NCI-H748 (cell line): ENCODE measurements around the gene PSMD6.

Experiments
- DNase-seq: peaks from one replicate; lab custom pipeline; 2025; ENCODE audit not compliant: unreplicated experiment; lab: John Stamatoyannopoulos, UW

The PSMD6 gene

GRCh38 chr3:64046996-64047594, 23.8 kb upstream of the PSMD6 start:
- DNase-seq, result no peak

DNA sequence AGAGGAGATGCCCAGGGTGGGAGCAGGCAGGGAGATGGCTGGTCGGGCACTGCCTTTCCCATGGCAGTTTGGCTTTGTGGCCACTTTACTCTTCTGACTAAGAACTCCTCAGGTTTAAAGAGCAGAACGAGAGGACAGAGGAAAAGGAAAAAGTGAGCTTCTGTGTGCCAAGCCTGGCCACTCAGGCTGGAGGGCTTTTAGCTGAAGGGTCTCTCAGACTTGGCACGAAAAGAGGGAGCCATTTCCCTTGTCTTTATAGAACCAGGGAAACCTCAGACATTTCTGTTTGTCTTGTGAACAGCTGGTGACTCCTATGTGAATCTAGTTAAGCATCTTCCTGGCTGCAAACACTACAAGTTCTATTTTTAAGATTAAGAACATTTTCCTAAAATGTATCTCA, 23.3 kb upstream of the PSMD6 start:
- no peak for DNase-seq

DNA sequence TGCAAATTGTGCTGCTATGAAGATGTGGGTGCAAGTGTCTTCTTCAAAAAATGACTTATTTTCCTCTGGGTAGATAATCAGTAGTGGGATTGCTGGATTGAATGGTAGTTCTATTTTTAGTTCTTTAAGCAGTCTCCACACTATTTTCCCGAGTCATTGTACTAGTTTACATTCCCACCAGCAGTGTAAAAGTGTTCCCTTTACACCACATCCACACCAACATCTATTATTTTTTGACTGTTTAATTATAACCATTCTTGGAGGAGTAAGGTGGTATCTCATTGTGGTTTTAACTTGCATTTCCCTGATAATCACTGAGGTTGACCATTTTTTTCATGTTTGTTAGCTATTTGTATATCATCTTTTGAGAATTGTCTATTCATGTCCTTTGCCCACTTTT, 19.7 kb upstream of the PSMD6 start:
- no peak for DNase-seq

- no peak for DNase-seq
These were observed 16.9 kb upstream of the PSMD6 start for GRCh38 chr3:64039981-64040733.

DNA sequence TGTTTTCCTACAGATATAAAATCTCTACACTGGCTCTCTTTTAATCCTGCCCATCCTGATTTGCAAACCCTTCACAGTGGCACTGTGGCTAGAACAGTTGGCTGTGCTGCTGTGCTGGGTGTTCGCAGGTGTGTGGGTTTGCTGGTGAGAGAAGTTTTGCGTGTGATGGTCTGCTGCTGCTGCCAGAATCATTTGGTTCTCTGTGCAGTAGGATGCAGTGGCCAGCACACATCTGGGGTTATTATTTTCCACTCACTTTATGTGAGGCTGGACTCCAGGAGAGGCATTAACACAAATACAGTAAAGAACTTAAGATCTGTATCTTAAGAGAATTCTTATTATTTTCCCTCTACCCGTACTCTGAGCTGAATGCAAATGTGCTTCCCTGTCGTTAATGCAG, 16.0 kb upstream of the PSMD6 start:
- DNase-seq, result no peak

DNA sequence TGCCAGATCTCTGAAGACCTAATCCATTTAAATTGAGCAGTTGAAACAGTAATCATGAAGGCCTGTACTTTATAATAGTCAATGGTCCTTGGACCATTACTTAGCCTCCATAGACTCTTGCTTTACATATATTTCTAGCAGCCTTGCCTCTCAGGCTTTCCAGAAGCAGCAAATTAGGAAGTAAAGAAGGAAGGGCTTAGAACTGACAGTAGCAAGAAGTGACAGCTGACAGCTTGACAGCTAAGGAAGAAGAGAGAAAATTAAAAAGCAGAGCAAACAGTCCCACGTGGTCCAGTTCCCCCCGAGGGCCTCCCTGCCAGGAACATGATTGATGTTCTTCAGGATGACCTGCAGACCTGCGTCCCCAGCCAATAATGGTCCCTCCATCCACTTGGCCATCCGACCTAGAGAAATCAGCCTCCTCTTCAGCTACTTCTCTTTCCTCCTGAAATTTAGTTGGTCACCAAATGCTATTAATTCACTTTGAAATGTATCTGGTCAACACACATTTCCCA, 15.0 kb upstream of the PSMD6 start:
- no peak for DNase-seq

DNA sequence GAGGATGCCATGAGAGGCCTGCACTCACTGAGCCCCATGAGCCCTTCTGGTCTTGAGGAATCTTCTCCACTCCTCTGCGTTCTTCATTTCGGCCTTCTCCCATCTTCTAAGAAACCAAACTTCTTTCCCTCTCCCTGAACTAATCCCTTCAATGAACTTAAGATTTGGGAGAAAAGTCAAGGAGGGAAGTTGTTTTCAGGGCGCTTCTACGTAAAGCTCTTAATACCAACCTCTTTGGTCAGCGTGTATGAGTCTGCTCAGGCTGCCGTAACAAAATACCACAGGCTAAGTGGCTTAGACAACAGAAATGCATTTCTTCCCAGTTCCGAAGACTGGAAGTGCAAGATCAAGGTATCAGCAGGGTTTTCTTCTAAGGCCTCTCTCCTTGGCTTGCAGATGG, 13.8 kb upstream of the PSMD6 start:
- DNase-seq, result no peak

GRCh38 chr3:64033069-64033468, 9.8 kb upstream of the PSMD6 start:
- no peak for DNase-seq

DNA sequence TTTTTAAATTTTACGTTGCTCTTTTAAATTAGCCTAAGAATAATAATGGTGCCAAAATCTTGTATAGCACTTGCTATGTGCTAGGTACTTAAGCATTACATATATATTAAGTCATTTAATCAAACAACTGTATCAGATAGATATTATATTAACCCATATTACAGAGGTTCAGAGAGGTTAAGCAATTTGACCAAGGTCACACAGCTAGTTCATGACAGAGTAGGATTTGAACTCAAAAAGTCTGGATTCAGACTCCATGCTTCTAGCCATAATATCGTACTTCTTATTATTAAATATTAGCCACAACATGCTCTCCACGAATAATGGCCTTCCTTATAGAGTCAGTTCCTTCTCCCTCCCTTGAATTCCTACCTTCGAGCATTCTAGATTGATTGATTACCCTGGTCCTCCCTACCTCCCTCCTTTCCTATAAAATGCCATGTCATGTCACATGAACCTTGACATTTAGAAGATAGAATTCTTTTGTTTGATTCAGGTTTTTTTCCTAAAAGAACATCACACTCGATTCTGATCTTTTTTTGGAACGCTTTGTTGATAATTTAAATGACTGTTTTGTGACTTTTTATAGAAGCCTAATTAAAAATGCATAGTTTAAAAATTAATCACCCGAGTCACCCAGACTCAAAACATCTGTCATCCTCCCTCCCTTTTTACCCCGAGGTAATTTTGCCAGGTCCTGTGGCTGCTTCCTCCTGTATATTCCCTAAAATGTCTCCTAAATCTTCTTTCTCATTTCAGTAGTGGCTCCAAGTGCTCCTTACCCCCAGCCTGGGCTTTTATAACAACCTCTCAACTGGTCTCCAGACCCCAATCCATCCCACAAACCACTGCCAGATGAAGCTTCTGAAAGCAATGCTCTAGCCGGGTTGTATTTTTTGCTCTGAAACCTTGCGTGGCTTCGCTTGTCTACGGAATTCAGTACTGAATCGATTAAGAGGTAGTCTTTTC, 8.5 kb upstream of the PSMD6 start:
- no peak for DNase-seq

DNA sequence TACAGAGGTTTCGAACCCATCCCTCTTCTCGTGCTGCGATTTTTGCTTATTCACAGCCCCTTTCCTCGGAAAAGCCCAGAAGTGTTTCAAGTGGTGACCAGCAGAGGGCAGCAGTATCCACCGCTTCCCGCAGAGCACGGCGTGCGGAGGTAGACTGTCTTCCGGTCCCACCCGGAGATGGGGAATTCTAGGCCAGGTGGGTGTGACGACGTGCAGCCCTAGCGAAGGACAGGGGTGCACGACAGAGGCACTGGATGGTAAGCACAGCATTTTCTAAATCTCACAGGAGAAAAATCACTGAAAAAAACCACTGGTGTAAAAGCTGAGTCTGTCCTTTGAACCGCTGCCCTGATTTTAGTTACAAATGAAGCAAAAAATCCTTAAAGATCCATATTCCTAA, 7.4 kb upstream of the PSMD6 start:
- peak; percentile 85 for DNase-seq

- no peak for DNase-seq
These were observed 6.0 kb upstream of the PSMD6 start for GRCh38 chr3:64029287-64029686.

DNA sequence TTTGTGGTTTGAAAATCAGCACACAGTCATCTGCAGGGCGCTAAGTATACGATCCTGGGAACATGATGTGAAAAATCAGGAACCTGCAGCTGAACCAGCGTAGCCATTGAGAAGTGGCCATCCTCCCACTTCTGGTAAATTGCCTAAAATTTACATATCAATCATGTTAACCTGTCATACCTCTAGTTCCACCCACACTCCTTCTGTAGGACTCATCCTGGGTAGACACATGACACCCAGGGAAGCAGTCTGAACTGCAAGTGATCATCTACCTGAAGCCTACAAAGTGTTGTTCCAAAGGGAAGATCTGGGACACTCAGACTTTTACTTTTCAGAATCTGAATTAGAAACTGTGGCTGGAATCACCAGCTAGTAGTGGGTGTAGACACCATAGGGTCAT, 5.5 kb upstream of the PSMD6 start:
- DNase-seq, result peak; percentile 4

DNA sequence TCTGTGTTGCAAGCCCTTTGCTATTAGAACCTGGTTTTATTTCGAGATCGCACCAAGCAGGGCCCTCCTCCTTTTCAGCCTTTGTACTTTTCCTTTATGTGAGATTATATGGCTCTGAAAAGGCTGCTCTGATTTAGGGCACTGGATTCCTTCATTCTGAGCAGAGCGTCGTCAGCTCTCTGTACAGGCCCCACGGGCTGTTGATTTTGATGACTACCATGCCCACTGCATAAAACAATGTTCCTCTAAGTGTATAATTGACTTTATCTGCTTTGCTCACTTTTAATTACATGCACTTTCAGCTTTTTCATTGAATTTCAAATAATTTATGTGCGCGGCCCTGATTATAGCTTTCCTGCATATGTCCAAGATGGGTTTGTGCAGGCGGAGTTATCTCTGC, 4.4 kb upstream of the PSMD6 start:
- DNase-seq, result no peak

- no peak for DNase-seq
These were observed 3.1 kb upstream of the PSMD6 start for GRCh38 chr3:64026346-64026745.

DNA sequence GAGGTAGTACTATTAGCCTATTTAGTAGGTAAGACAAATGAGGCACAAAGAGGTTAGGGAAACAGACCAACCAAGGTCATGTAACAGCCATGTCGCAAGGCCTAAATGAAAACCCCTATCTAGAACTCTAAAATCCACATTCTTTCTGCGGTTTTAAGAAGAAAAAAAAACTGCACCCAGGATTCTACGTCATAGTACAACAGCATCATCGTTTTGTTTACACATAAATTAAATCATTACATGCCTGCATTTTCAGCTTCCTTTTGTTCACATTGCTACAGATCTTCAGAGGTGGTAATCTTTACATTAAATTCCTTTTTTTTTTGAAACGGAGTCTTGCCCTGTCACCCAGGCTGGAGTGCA, 548 bp upstream of the PSMD6 start:
- no peak for DNase-seq

- DNase-seq, result peak; percentile 6
These were observed 675 bp downstream of the PSMD6 start for GRCh38 chr3:64022451-64023186.

- no peak for DNase-seq
These were observed 1.4 kb downstream of the PSMD6 start for GRCh38 chr3:64021922-64022321.

DNA sequence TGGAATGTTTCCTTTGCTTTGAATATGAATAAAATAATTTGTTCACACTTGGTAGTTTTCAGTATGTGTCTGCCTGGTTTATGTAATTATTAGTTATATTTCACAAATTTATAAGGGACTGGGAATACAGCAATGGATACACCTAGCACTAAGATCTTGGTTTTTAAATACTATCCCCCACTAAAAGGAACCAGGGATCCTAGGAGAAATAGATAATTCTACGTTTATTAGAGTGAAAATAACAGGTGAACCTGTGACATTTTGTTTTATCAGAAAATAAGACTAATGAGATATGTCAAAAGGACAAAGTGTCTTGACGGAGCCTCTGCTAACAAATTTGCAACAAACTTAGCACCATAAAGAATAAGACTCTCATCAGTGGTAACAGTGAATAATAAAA, 3.4 kb downstream of the PSMD6 start:
- DNase-seq, result no peak

- no peak for DNase-seq
These were observed 4.0 kb downstream of the PSMD6 start for GRCh38 chr3:64019271-64019670.

- no peak for DNase-seq
These were observed 6.2 kb downstream of the PSMD6 start for GRCh38 chr3:64016941-64017620.
